Testis (tissue), 3 donors: Measurements from ENCODE around the gene LRRC7. TPM values are rescaled to one million over a fixed set of nuclear protein-coding genes. Genes with fewer than 3 reads are reported as not detected.

Source experiments
- DNase-seq: peaks from one replicate; pipeline ENCODE4 v3.0.0-alpha.2; 2019
- H3K27ac ChIP-seq, 2 donors: fragments of 200-600 bp; sonication (generic); one replicate each; pipeline ENCODE4 v1.5.1; 2019
- H3K27me3 ChIP-seq: fragments of 200-600 bp; sonication (generic); one replicate; pipeline ENCODE4 v1.5.1; 2019
- H3K36me3 ChIP-seq: fragments of 200-600 bp; sonication (generic); one replicate; pipeline ENCODE4 v1.5.1; 2017; ENCODE audit warnings: low read depth; ENCODE audit errors: missing control alignments
- H3K4me1 ChIP-seq: fragments of 200-600 bp; sonication (generic); one replicate; pipeline ENCODE4 v1.5.1; 2019
- H3K4me3 ChIP-seq, 2 donors: fragments of 200-600 bp; sonication (generic); one replicate each; pipeline ENCODE4 v1.5.1; 2017 to 2019
- H3K9me3 ChIP-seq: fragments of 200-600 bp; sonication (generic); one replicate; pipeline ENCODE4 v1.5.1; 2017
- CTCF ChIP-seq, 3 experiments: fragments of 450-650 bp in 2 of 3; fragments of 200-600 bp in 1 of 3; sonication (generic) in 1 of 3; IDR thresholded peaks; one replicate each; pipeline ENCODE4 v1.5.1; 2016 to 2019; ENCODE audit warnings: antibody characterized with exemption in 3 of 3, mild to moderate bottlenecking in 2 of 3, moderate library complexity in 1 of 3
- POLR2A ChIP-seq: fragments of 450-650 bp; IDR thresholded peaks from one replicate; pipeline ENCODE4 v1.6.1; 2017; ENCODE audit warnings: antibody characterized with exemption, mild to moderate bottlenecking, moderate library complexity
- WGBS, 2 donors: methylation state at CpG; one replicate each; pipeline ENCODE4 v1.1.5; 2018; 5-methylcytosine and 5-hydroxymethylcytosine counted together
- intact Hi-C: fragments of 100-400 bp; cut with DNase I; formaldehyde crosslinking; loops from one replicate; pipeline ENCODE4 v1.15.1; 2023; ENCODE audit warnings: low total_unique reads
- polyA plus RNA-seq: library from polyadenylated mRNA; stranded (reverse); fragments of 350-450 nt; fragmentation: Illumina TruSeq; extraction: RNeasy Lipid Tissue Mini Kit (QIAGEN cat#74804); gene quantifications from one replicate; pipeline ENCODE4 v1.2.3, GENCODE V29; 2014; ENCODE audit warnings: low read depth, low replicate concordance; ENCODE audit not compliant: insufficient read depth
- total RNA-seq, 2 donors: library from RNA; depleted of rRNA; stranded (reverse); fragments of >200 nt; gene quantifications; one replicate each; pipeline ENCODE4 v1.2.3, GENCODE V29; 2016

The LRRC7 gene
- total and polyA plus RNA-seq, 3 donors from 2014 or later, result 5.2 to 8.0 (median 6.9) TPM

- WGBS, 2 donors, result 80 to 81% methylated on average over 5 of the region's 5 CpGs
- H3K4me3 ChIP-seq, result no peak overlapping the region
- H3K4me1 ChIP-seq, result no peaks in the 10 kb centered on the region
- H3K27ac ChIP-seq, result no peak overlapping the region
- TF ChIP-seq CTCF (IDR thresholded peaks at IDR 0.05), result no peak
- no peak for TF ChIP-seq POLR2A
- no peak for DNase-seq
- no peaks in the 10 kb centered on the region for H3K27me3 ChIP-seq
- H3K36me3 ChIP-seq, result no peaks in the 10 kb centered on the region
- H3K9me3 ChIP-seq, result no peaks in the 10 kb centered on the region
- intact Hi-C loops, result no loop called here
Measured at GRCh38 chr1:69649383-69649990, 81.8 kb downstream of the LRRC7 start.

GRCh38 chr1:69650779-69651178 is 83.1 kb downstream of the LRRC7 start:
- no peaks in the 10 kb centered on the region for H3K9me3 ChIP-seq
- H3K27ac ChIP-seq, result no peak overlapping the region
- TF ChIP-seq CTCF (IDR thresholded peaks at IDR 0.05) (no peak), POLR2A (no peak)
- H3K4me3 ChIP-seq, result no peak overlapping the region
- H3K36me3 ChIP-seq, result no peaks in the 10 kb centered on the region
- 80 to 87% methylated on average over 3 of the region's 3 CpGs for WGBS, 2 donors
- H3K4me1 ChIP-seq, result no peaks in the 10 kb centered on the region
- intact Hi-C loops, result no loop called here
- no peak for DNase-seq
- H3K27me3 ChIP-seq, result no peaks in the 10 kb centered on the region

- no peak for DNase-seq
- H3K4me1 ChIP-seq, result no peaks in the 10 kb centered on the region
- H3K27me3 ChIP-seq, result no peaks in the 10 kb centered on the region
- H3K4me3 ChIP-seq, result no peak overlapping the region
- no peaks in the 10 kb centered on the region for H3K36me3 ChIP-seq
- no peak for TF ChIP-seq POLR2A
- no peak for TF ChIP-seq CTCF (IDR thresholded peaks at IDR 0.05)
- WGBS, 2 donors, result 0 to 46% methylated on average over 1 of the region's 1 CpG
- no peak overlapping the region for H3K27ac ChIP-seq
- no peaks in the 10 kb centered on the region for H3K9me3 ChIP-seq
- intact Hi-C loops, result no loop called here
Measured at GRCh38 chr1:69651656-69652055, 83.9 kb downstream of the LRRC7 start.

GRCh38 chr1:69657971-69658370 is 90.2 kb downstream of the LRRC7 start:
- Histone ChIP-seq H3K27me3 (no peaks in the 10 kb centered on the region), H3K4me1 (no peaks in the 10 kb centered on the region), H3K9me3 (no peaks in the 10 kb centered on the region), H3K36me3 (no peaks in the 10 kb centered on the region), H3K4me3 (no peak overlapping the region), H3K27ac (no peak overlapping the region)
- TF ChIP-seq POLR2A, result no peak
- no peak for TF ChIP-seq CTCF (IDR thresholded peaks at IDR 0.05)
- DNase-seq, result no peak
- intact Hi-C loops, result no loop called here

- intact Hi-C loops, result no loop called here
- Histone ChIP-seq H3K4me1 (no peaks in the 10 kb centered on the region), H3K27me3 (no peaks in the 10 kb centered on the region), H3K9me3 (no peaks in the 10 kb centered on the region), H3K27ac (no peak overlapping the region), H3K4me3 (no peak overlapping the region), H3K36me3 (no peaks in the 10 kb centered on the region)
- no peak for TF ChIP-seq POLR2A
- no peak for TF ChIP-seq CTCF (IDR thresholded peaks at IDR 0.05)
- 70 to 94% methylated on average over 1 of the region's 1 CpG for WGBS, 2 donors
- DNase-seq, result no peak
Measured at GRCh38 chr1:69661686-69662085, 94.0 kb downstream of the LRRC7 start.
